ENCODE measurements around the gene S1PR4. TPM values are rescaled to one million over a fixed set of nuclear protein-coding genes. Genes with fewer than 3 reads are reported as not detected.

S1PR4 gene
- total and polyA plus RNA-seq, 2 donors from 2014 or later: 0.67 to 5.1 TPM

- H3K27me3 ChIP-seq (ENCODE audit: control insufficient read depth, insufficient read depth, low read length): no peaks in the 10 kb centered on the region
- peaks cover 0 to 5% (median 2%) of the 10 kb centered on the region in 3 donors for H3K36me3 ChIP-seq (ENCODE audit: control insufficient read depth in 2 of 3, insufficient read depth in 3 of 3, low read length in 3 of 3)
- no peaks in the 10 kb centered on the region for H3K9me3 ChIP-seq (ENCODE audit: control insufficient read depth in 2 of 3, insufficient read depth in 1 of 3, low read length in 3 of 3)
- H3K9ac ChIP-seq (ENCODE audit: low read length in 3 of 3): no peak overlapping the region
- no peak for TF ChIP-seq CTCF (IDR thresholded peaks at IDR 0.05; ENCODE audit: borderline replicate concordance, extremely low read depth, insufficient read depth)
- H3K4me3 ChIP-seq (ENCODE audit: low read length in 3 of 3): no peak overlapping the region
- H3K27ac ChIP-seq (ENCODE audit: low read depth in 2 of 2, low read length in 2 of 2): no peak overlapping the region
- DNase-seq: no peak
- no peaks in the 10 kb centered on the region for H3K4me1 ChIP-seq (ENCODE audit: control insufficient read depth in 2 of 3, insufficient read depth in 2 of 3, low read depth in 1 of 3, low read length in 3 of 3)
- intact Hi-C loops (cut with DNase I): no loop called here
- no peak for FAIRE-seq
Measured at GRCh38 chr19:3203805-3204645, 25.5 kb downstream of the S1PR4 start.

GRCh38 chr19:3204646-3205275, 26.2 kb downstream of the S1PR4 start:
- H3K36me3 ChIP-seq (ENCODE audit: control insufficient read depth in 2 of 3, insufficient read depth in 3 of 3, low read length in 3 of 3): peaks cover 0 to 5% (median 2%) of the 10 kb centered on the region in 3 donors
- H3K4me1 ChIP-seq (ENCODE audit: control insufficient read depth in 2 of 3, insufficient read depth in 2 of 3, low read depth in 1 of 3, low read length in 3 of 3): no peaks in the 10 kb centered on the region
- intact Hi-C loops (cut with DNase I): no loop called here
- no peak for TF ChIP-seq CTCF (IDR thresholded peaks at IDR 0.05; ENCODE audit: borderline replicate concordance, extremely low read depth, insufficient read depth)
- no peak overlapping the region for H3K9ac ChIP-seq (ENCODE audit: low read length in 3 of 3)
- no peaks in the 10 kb centered on the region for H3K27me3 ChIP-seq (ENCODE audit: control insufficient read depth, insufficient read depth, low read length)
- no peak for FAIRE-seq
- no peak for DNase-seq
- no peak overlapping the region for H3K27ac ChIP-seq (ENCODE audit: low read depth in 2 of 2, low read length in 2 of 2)
- H3K9me3 ChIP-seq (ENCODE audit: control insufficient read depth in 2 of 3, insufficient read depth in 1 of 3, low read length in 3 of 3): no peaks in the 10 kb centered on the region
- no peak overlapping the region for H3K4me3 ChIP-seq (ENCODE audit: low read length in 3 of 3)

GRCh38 chr19:3206216-3206953, 27.8 kb downstream of the S1PR4 start:
- peaks cover 0 to 5% (median 2%) of the 10 kb centered on the region in 3 donors for H3K36me3 ChIP-seq (ENCODE audit: control insufficient read depth in 2 of 3, insufficient read depth in 3 of 3, low read length in 3 of 3)
- DNase-seq: no peak
- no peak overlapping the region for H3K9ac ChIP-seq (ENCODE audit: low read length in 3 of 3)
- intact Hi-C loops (cut with DNase I): no loop called here
- TF ChIP-seq CTCF (IDR thresholded peaks at IDR 0.05; ENCODE audit: borderline replicate concordance, extremely low read depth, insufficient read depth): no peak
- H3K4me3 ChIP-seq (ENCODE audit: low read length in 3 of 3): no peak overlapping the region
- H3K9me3 ChIP-seq (ENCODE audit: control insufficient read depth in 2 of 3, insufficient read depth in 1 of 3, low read length in 3 of 3): no peaks in the 10 kb centered on the region
- no peak overlapping the region for H3K27ac ChIP-seq (ENCODE audit: low read depth in 2 of 2, low read length in 2 of 2)
- H3K27me3 ChIP-seq (ENCODE audit: control insufficient read depth, insufficient read depth, low read length): no peaks in the 10 kb centered on the region
- H3K4me1 ChIP-seq (ENCODE audit: control insufficient read depth in 2 of 3, insufficient read depth in 2 of 3, low read depth in 1 of 3, low read length in 3 of 3): no peaks in the 10 kb centered on the region
- no peak for FAIRE-seq
